GM11168 (cell line): ENCODE data around the gene IL36RN.
"Not testable (repeated sequence)": the region's sequence is repeated elsewhere in the genome, so short reads cannot be mapped to it uniquely, and the experiment has no call there.

ENCODE experiments used
- in situ Hi-C: fragments of 300-500 bp; cut with MboI; formaldehyde crosslinking; loops from one replicate; pipeline ENCODE4 v1.12.0; 2022; ENCODE audit warnings: low sequenced_read_pairs; ENCODE audit not compliant: unreplicated experiment

The IL36RN gene

DNA sequence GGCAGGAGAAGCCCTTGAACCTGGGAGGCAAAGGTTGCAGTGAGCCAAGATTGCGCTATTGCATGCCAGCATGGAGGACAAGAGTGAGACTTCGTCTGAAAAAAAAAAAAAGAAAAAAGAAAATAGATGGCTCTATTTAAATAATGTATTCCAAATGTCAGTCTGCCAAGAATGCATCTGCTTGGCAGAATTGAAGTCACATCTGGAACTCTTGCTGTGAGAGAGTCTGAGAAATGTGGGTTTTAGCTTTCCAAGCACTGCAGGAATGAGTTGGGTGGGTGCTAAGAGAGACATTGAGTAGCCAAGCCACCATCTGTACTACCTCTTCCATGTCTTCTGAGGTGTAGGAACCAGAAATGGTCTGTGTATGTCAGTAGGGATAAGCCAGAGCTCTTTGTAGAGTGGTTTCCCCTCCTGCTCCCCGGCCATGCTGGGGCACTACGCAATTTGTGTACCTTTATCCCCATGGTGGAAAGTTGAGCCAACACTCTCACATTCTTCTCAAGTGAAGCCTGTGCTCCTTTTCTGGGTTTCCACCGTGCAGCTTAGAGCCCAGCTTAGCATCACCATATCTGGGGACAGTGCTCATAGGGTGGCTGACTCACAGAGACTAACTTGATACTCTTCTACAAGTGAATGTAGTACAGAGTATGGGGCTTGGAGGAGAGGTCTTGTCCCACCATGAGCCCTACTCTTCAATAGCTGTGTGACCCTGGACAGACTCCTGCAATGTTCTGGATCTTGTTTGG is 34.0 kb downstream of the IL36RN start:
- in situ Hi-C loops, result no loop called here

DNA sequence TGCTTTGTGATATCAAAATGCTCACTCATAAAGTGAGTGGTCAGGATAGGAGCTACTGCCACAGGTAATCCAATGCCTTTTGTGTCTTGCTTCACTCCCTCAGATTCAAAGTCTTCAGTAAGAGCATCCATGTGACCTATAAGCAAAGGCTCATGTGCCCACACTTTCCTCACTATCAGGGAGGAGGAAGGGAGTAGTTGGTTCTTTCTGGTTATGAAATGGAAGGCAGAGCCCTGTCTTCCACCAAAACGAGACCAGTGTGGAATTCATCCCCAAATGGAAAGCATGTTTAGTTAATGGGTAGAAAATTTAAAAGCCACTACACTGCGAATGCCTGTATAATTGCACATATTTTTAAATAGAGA is 34.6 kb downstream of the IL36RN start:
- in situ Hi-C loops, result no loop called here

DNA sequence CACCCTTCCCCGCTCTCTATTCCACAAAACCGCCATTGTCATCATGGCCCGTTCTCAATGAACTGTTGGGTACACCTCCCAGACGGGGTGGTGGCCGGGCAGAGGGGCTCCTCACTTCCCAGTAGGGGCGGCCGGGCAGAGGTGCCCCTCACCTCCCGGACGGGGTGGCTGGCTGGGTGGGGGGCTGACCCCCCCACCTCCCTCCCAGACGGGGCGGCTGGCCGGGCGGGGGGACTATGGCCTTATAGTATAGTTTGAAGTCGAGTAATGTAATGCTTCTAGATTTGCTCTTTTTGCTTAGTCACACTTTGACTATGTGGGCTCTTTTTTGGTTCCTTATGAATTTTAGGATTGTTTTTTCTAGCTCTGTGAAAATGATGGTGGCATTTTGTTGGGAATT is 37.3 kb downstream of the IL36RN start:
- in situ Hi-C loops, result not testable (repeated sequence)

DNA sequence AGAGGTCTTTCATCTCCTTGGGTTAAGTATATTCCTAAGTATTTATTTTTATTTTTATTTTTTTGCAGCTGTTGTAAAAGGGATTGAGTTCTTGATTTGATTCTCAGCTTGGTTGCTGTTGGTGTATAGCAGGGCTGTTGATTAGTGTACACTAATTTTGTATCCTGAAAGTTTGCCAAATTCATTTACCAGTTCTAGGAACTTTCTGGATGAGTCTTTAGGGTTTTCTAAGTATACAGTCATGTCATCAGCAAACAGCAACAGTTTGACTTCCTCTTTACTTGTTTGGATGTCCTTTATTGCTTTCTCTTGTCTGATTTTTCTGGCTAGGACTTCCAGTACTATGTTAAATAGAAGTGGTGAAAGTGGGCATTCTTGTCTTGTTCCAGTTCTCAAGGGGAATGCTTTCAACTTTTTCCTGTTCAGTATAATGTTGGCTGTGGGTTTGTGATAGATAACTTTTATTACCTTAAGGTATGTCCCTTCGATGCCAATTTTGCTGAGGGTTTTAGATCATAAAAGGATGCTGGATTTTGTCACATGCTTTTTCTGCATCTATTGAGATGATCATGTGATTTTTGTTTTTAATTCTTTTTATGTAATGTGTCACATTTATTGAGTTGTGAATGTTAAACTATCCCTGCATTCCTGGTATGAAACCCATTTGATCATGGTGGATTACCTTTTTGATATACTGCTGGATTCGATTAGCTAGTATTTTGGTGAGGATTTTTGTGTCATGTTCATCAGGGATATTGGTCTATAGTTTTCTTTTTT is 38.0 kb downstream of the IL36RN start:
- in situ Hi-C loops, result not testable (repeated sequence)

DNA sequence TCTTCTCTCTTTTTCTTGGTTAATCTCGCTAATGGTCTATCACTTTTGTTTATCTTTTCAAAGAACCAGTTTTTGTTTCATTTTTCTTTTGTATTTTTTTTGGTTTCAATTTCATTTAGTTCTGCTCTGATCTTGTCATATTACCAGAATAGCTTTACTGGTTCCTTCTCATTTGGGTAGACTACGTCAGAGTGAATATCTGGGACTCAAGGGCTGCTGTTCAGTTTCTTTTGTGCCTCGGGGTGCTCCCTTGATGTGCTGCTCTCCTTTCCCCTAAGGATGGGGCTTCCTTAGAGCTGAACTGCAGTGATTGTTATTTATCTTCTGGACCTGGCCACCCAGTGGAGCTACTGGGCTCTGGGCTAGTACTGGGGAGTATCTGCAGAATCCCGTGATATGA is 39.0 kb downstream of the IL36RN start:
- in situ Hi-C loops, result no loop called here

DNA sequence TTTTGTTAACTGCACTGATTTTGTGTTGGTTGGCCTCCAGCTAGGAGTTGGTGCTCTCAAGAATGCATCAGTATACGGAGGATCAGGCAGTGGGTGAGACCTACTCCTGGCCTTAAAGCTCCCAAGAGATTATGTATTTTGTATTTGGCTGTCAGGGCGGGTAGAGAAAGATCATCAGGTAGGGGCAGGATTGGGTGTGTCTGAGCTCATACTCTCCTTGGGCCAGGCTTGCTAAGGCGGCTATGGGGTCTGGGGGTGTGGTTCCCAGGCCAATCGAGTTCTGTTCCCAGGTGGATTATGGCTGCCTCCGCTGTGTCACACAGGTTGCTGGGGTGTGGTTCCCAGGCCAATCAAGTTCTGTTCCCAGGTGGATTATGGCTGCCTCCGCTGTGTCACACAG is 39.5 kb downstream of the IL36RN start:
- in situ Hi-C loops, result no loop called here

DNA sequence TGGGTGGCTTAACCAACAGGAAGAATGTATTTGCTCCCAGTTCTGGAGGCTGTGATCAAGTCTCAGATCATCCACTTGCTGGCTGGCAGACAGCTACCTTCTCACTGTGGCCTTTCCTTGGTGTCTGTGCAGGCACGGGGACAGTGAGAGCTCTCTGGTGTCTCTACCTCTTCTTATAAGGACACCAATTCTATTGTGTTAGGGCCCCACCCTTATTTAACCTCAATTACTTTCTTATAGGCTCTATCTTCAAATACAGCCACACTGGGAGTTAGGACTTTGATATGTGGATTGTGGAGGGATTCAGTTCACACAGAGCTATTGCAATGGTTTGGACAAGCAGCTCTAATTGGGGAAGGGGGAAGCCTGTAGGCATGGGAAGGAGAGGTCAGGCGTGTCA is 43.1 kb downstream of the IL36RN start:
- in situ Hi-C loops, result no loop called here

DNA sequence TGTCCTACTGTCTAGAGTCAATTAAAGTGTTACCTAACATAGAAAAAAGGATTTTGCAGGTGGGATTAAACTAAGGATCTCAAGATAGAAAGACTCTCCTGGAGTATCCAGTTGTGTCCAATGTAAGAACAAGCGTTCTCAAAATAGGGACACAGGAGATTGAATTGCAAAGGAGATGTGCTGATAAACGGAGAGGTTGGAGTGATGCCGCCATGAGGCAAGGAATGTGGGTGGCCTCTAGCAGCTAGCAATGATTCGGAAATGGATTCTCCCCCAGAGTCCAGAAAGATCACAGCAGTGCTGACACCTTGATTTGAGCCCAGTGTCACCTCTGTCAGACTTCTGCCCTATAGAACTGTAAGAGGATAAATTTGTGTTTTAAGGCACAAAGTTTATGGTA is 44.3 kb downstream of the IL36RN start:
- in situ Hi-C loops, result no loop called here

DNA sequence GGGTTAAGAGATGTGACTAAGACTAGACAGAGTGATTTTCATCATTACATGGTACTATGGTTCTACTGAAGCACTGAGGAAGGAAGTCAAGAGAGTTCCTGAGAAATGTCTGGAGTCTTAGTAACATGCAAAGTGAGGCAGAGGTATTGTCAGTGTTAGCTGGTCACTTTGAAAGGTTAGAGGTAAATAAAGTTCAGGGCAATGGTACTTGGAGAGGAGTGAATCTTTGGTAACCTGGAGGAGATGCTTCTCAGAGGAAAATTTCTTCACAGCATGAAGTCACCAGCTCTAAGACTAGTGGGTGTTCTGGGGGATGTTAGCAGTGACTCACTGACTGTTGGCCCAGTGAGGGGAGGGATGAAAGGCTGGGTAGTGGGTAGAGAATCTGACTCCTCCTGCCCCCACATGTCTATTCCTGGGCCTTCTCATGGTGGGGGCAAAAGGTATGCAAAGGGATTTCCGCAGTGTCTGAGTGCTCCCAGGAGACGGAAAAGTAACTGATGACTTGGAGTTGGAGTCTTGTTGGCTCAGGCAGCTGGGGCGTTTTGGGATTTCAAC is 45.1 kb downstream of the IL36RN start:
- in situ Hi-C loops, result no loop called here

DNA sequence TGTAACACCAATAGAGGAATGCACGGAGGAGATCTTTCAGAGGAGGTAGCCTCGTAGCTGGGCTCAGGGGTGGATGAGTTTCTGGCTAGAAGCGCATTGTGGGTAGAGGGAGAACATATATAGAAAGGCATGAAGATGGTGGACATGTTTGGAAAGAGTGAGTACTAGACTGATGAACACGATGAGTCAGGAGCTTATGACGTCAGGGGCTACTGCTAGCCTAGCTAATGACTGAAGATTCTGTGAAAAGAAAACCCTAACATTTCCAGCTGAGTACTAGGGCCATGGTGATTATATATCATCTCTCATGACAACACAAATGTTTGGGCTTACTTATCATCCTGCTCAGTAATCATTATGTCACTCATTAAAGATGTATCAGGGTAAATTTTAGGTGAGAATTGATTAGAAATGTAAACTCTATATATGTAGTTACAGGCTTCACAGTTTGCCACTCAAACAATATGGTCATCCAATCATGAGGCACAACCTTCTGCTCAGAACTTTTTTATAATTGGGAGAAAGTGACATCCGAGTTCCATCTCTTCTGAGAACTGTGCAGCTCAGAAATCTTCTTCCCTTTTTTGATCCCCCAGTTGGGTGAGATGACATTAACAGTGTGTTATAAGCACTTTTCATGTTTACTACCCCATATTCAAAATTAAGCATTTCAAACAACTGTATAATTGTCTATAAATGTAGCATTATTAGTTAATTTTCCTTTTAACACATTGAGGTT is 46.2 kb downstream of the IL36RN start:
- in situ Hi-C loops, result no loop called here

DNA sequence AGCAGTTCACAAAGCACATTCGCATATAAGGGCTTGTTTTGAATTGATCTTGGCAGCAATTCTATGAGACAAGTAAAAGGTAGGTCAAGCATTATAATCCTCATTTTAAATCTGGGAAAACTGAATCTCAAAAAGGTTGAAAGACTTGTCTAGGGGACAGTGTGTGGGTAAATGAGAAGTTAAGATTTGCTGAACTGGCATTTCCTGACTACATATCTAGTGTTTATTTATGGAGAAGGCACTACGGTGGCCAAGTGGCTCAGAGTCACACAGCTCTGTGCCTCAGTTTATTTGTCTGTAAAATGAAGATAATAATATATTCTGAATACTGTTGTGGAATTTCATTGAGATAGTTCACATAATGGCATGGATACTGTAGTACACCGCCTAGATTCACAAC is 52.1 kb downstream of the IL36RN start:
- in situ Hi-C loops, result no loop called here

DNA sequence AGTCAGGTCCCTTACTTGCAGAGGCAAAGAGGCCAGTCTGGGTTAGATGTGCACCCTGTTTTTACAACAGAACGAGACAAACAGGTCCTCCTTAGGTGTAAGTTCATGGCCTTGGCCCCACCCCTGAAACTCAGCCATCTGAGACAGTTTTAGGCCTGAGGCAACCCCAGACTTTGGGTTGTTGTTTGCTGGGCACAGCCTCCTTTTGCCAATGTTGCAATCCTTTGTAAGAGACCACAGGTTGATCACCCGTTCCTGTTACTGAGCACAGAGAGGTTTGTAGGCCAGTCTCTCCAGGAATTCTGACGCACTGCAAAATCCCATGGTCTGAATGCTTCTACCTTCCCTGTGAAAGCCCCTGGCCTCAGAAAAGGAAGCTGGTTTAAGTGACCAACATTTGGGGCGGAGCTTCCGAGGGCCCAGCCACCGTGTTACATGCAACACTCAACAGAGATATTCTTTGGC is 52.9 kb downstream of the IL36RN start:
- in situ Hi-C loops, result no loop called here

DNA sequence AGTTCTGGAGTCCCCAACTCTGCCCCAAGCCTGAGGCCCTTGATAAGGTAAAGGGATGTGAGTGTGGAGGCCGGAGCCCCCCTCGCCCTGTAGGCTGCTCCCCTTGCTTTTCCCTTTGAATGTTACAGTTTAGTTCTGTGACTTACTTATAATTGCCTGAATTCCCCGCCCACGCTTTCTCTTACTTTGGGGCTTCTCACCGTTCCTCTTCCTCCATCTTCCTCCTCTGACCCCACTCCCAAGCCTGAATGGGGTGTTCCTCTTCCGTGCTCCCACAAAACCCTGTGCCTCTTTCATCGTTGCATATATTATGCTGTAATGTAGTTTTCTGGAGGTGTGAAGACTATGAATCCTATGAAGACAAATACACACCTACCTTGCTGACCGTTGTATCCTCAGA is 53.4 kb downstream of the IL36RN start:
- in situ Hi-C loops, result no loop called here

DNA sequence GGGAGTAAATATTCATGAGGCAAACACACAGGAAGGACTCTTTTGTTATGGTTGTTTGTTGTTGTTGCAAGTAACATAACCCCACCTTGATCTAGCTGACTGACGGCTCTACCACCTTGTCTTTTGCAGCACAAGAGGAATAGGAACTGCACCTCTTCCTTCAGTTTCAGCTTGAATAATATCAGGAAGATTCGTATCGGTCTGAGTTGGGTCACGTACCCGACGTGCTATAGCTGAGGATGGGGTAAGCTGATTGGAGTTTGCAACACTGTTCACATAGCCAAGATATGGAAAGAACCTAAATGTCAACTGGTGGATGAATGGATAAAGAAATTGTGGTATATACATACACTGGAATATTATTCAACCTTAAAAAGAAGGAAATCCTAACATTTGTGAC is 53.9 kb downstream of the IL36RN start:
- in situ Hi-C loops, result no loop called here

DNA sequence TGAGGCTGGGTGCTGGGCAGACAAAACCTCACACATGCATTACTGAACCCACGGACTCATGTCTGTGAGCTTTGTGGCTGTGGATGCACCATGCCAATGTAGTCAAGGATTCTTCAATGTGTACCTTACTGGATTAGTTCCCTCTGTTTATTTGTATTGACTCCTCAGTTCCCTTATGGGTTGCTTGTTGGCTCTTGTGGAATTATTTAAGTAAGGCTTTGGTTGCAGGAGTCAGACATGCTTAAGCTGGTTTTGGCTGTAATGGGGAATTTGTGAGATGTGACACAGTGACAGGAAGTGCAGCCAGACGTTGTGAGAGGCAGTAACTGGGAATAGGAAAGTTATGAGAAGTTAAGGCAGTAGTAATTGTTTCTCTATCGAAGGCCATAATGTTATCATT is 54.8 kb downstream of the IL36RN start:
- in situ Hi-C loops, result no loop called here
